OCI-LY7 (cell line): ENCODE measurements around the gene TCF23. TPM values are rescaled to one million over a fixed set of nuclear protein-coding genes. Genes with fewer than 3 reads are reported as not detected.

ENCODE experiments used
- BruUV-seq: library from RNA; stranded (reverse); fragments of 400-500 nt; replicated peaks from 2 replicates; lab custom pipeline; 2021; lab: Mats Ljungman, UMichigan
- CTCF ChIA-PET: fragments of 300-600 bp; sonication (Branson Sonifier 250); formaldehyde crosslinking; loops from one replicate; lab custom pipeline; 2022; ENCODE audit warnings: antibody characterized with exemption; ENCODE audit not compliant: unreplicated experiment; lab: Charles Lee
- POLR2A ChIA-PET: fragments of 300-600 bp; sonication (Branson Sonifier 250); formaldehyde crosslinking; loops from one replicate; lab custom pipeline; 2022; ENCODE audit warnings: antibody characterized with exemption; lab: Charles Lee
- DNase-seq: peaks from one replicate; pipeline ENCODE4 v3.0.0-alpha.2; 2015; ENCODE audit warnings: low spot score
- H2AFZ ChIP-seq: fragments of 200-600 bp; sonication (generic), shearing (Covaris generic); 2 replicates; pipeline ENCODE4 v1.6.1; 2014; ENCODE audit warnings: mild to moderate bottlenecking, antibody characterized with exemption, low read length, moderate library complexity
- H3K27ac ChIP-seq: fragments of 200-600 bp; sonication (generic); 2 replicates; pipeline ENCODE4 v1.5.1; 2014; ENCODE audit warnings: mixed run types, low read depth, mild to moderate bottlenecking, moderate library complexity, low read length, inconsistent platforms; ENCODE audit not compliant: poor library complexity, severe bottlenecking
- H3K36me3 ChIP-seq: fragments of 200-600 bp; sonication (generic); 2 replicates; pipeline ENCODE4 v1.6.1; 2014; ENCODE audit warnings: mild to moderate bottlenecking, antibody characterized with exemption, low read length, moderate library complexity, mixed read lengths; ENCODE audit not compliant: insufficient read depth
- H3K4me1 ChIP-seq: fragments of 200-600 bp; sonication (generic); 2 replicates; pipeline ENCODE4 v1.5.1; 2014; ENCODE audit warnings: mild to moderate bottlenecking, low read length; ENCODE audit not compliant: insufficient read depth, poor library complexity, severe bottlenecking
- H3K4me2 ChIP-seq: fragments of 200-600 bp; sonication (generic); 2 replicates; pipeline ENCODE4 v1.6.1; 2014; ENCODE audit warnings: mild to moderate bottlenecking, low read length
- H3K4me3 ChIP-seq: fragments of 200-600 bp; sonication (generic); 2 replicates; pipeline ENCODE4 v1.5.1; 2014; ENCODE audit warnings: mild to moderate bottlenecking, low read depth, low read length; ENCODE audit not compliant: poor library complexity, severe bottlenecking
- H3K79me2 ChIP-seq: fragments of 200-600 bp; sonication (generic); 2 replicates; pipeline ENCODE4 v1.6.1; 2016; ENCODE audit warnings: low read depth, mild to moderate bottlenecking, low read length, moderate library complexity, mixed read lengths; ENCODE audit not compliant: insufficient read depth
- H3K9me2 ChIP-seq: fragments of 200-600 bp; sonication (generic); 2 replicates; pipeline ENCODE4 v1.6.1; 2016; ENCODE audit warnings: mild to moderate bottlenecking, low read length, mixed read lengths; ENCODE audit not compliant: insufficient read depth
- H3K9me3 ChIP-seq: fragments of 200-600 bp; sonication (generic); 2 replicates; pipeline ENCODE4 v1.6.1; 2014; ENCODE audit warnings: mild to moderate bottlenecking, mixed run types, low read length, mixed read lengths
- H4K20me1 ChIP-seq: fragments of 200-600 bp; sonication (generic); 2 replicates; pipeline ENCODE4 v1.6.1; 2014; ENCODE audit warnings: mild to moderate bottlenecking, antibody characterized with exemption, low read length, moderate library complexity, mixed read lengths; ENCODE audit not compliant: insufficient read depth
- CTCF ChIP-seq: fragments of 200-600 bp; sonication (generic); conservative IDR thresholded peaks from 2 replicates; pipeline ENCODE4 v1.5.1; 2014; ENCODE audit warnings: mild to moderate bottlenecking, antibody characterized with exemption, low read length, moderate library complexity, mixed read lengths
- EZH2phosphoT487 ChIP-seq: fragments of 200-600 bp; sonication (generic); IDR thresholded peaks from 2 replicates; pipeline ENCODE4 v1.6.1; 2018; ENCODE audit warnings: low read depth, borderline replicate concordance, mild to moderate bottlenecking, mixed run types, antibody characterized with exemption, low read length, moderate library complexity, mixed read lengths
- intact Hi-C: fragments of 100-400 bp; cut with micrococcal nuclease; formaldehyde crosslinking; loops from one replicate; pipeline ENCODE4 v1.10.0; 2022; ENCODE audit not compliant: unreplicated experiment
- total RNA-seq, 2 experiments: library from RNA; depleted of rRNA in 1 of 2; stranded (reverse); fragments of >200 nt in 1 of 2; shearing (Covaris generic) in 1 of 2; gene quantifications; 2 replicates each; pipeline ENCODE4 v1.2.3, GENCODE V29; 2014 to 2022

The TCF23 gene
- total RNA-seq, 2 experiments from 2014 or later: 0.25 TPM; not detected in 1

- peaks cover 91% of the 10 kb centered on the region for H3K36me3 ChIP-seq
- no TSS peak for BruUV-seq
These were observed 54.0 kb downstream of the TCF23 start for GRCh38 chr2:27202854-27203253.

GRCh38 chr2:27203741-27204140 is 54.9 kb downstream of the TCF23 start:
- Histone ChIP-seq H3K79me2 (peaks cover 12% of the 10 kb centered on the region; the same call in 1 of the 2 replicates), H4K20me1 (no peaks in the 10 kb centered on the region), H3K4me3 (no peak overlapping the region), H3K9me2 (no peaks in the 10 kb centered on the region), H3K9me3 (no peaks in the 10 kb centered on the region), H3K27ac (no peak overlapping the region), H3K4me1 (peaks cover 12% of the 10 kb centered on the region), H2AFZ (no peak overlapping the region), H3K36me3 (peaks cover 94% of the 10 kb centered on the region), H3K4me2 (no peak overlapping the region)
- TF ChIP-seq CTCF: no peak
- no peak for TF ChIP-seq EZH2phosphoT487
- DNase-seq: no peak
- ChIA-PET CTCF (no interaction called here), POLR2A (no interaction called here)
- no TSS peak for BruUV-seq
- intact Hi-C loops: no loop called here

More at GRCh38 chr2:27202854-27203253, 54.0 kb downstream of the TCF23 start:
- CTCF ChIA-PET: interaction anchor here (1.4 kb wide), 1 partner anchor 11 kb away, joined by 4 read pairs; no protein-coding TSS in a partner anchor
- TF ChIP-seq CTCF (no peak), EZH2phosphoT487 (no peak)
- Histone ChIP-seq H3K4me3 (no peak overlapping the region), H3K9me2 (no peaks in the 10 kb centered on the region), H3K4me1 (peaks cover 12% of the 10 kb centered on the region), H3K27ac (no peak overlapping the region), H3K4me2 (no peak overlapping the region), H3K79me2 (peaks cover 3% of the 10 kb centered on the region; the same call in 1 of the 2 replicates), H3K9me3 (no peaks in the 10 kb centered on the region), H4K20me1 (no peaks in the 10 kb centered on the region), H2AFZ (no peak overlapping the region)
- intact Hi-C loops: no loop called here
- no peak for DNase-seq
- POLR2A ChIA-PET: interaction anchor here (0.6 kb wide), 1 partner anchor 1079 kb away, joined by 3 read pairs; no protein-coding TSS in a partner anchor

GRCh38 chr2:27204566-27204965 is 55.8 kb downstream of the TCF23 start:
- H3K36me3 ChIP-seq: peaks cover 94% of the 10 kb centered on the region
- no peaks in the 10 kb centered on the region for H4K20me1 ChIP-seq
- intact Hi-C loops: no loop called here
- H3K9me2 ChIP-seq: no peaks in the 10 kb centered on the region
- no TSS peak for BruUV-seq
- H2AFZ ChIP-seq: no peak overlapping the region
- H3K79me2 ChIP-seq: peaks cover 20% of the 10 kb centered on the region; the same call in 1 of the 2 replicates
- DNase-seq: no peak
- H3K4me3 ChIP-seq: no peak overlapping the region
- TF ChIP-seq CTCF: no peak
- no peak for TF ChIP-seq EZH2phosphoT487
- no peak overlapping the region for H3K27ac ChIP-seq
- peaks cover 18% of the 10 kb centered on the region for H3K4me1 ChIP-seq
- H3K4me2 ChIP-seq: no peak overlapping the region
- ChIA-PET POLR2A (no interaction called here), CTCF (no interaction called here)
- no peaks in the 10 kb centered on the region for H3K9me3 ChIP-seq
